ENCODE measurements around the gene CD86. TPM values are rescaled to one million over a fixed set of nuclear protein-coding genes. Genes with fewer than 3 reads are reported as not detected.

CD86 gene
- total RNA-seq, 1 donor from 2014 or later, result not detected

GRCh38 chr3:122023335-122023910 is 31.7 kb upstream of the CD86 start:
- Histone ChIP-seq H3K36me3 (no peaks in the 10 kb centered on the region), H3K27me3 (no peaks in the 10 kb centered on the region), H3K9me3 (no peaks in the 10 kb centered on the region), H3K27ac (no peak overlapping the region), H3K4me1 (no peaks in the 10 kb centered on the region), H3K4me3 (no peak overlapping the region)
- intact Hi-C loops (cut with DNase I), result no loop called here
- no peak for DNase-seq (ENCODE audit: low spot score in 2 of 2)
- no peak for TF ChIP-seq CTCF (IDR thresholded peaks at IDR 0.05)

GRCh38 chr3:122024800-122025199 is 30.4 kb upstream of the CD86 start:
- H3K4me3 ChIP-seq, result no peak overlapping the region
- no peaks in the 10 kb centered on the region for H3K27me3 ChIP-seq
- no peak for TF ChIP-seq CTCF (IDR thresholded peaks at IDR 0.05)
- H3K9me3 ChIP-seq, result no peaks in the 10 kb centered on the region
- H3K4me1 ChIP-seq, result no peaks in the 10 kb centered on the region
- no peak for DNase-seq (ENCODE audit: low spot score in 2 of 2)
- no peaks in the 10 kb centered on the region for H3K36me3 ChIP-seq
- intact Hi-C loops (cut with DNase I), result no loop called here
- no peak overlapping the region for H3K27ac ChIP-seq

- Histone ChIP-seq H3K9me3 (no peaks in the 10 kb centered on the region), H3K27me3 (no peaks in the 10 kb centered on the region), H3K4me3 (no peak overlapping the region), H3K36me3 (no peaks in the 10 kb centered on the region), H3K27ac (no peak overlapping the region), H3K4me1 (no peaks in the 10 kb centered on the region)
- no peak for TF ChIP-seq CTCF (IDR thresholded peaks at IDR 0.05)
- intact Hi-C loops (cut with DNase I), result no loop called here
- DNase-seq (ENCODE audit: low spot score in 2 of 2), result no peak
Observed at GRCh38 chr3:122025296-122025695, 29.9 kb upstream of the CD86 start.

- Histone ChIP-seq H3K36me3 (no peaks in the 10 kb centered on the region), H3K4me3 (no peak overlapping the region), H3K9me3 (no peaks in the 10 kb centered on the region), H3K4me1 (no peaks in the 10 kb centered on the region), H3K27ac (no peak overlapping the region), H3K27me3 (no peaks in the 10 kb centered on the region)
- no peak for TF ChIP-seq CTCF (IDR thresholded peaks at IDR 0.05)
- intact Hi-C loops (cut with DNase I), result no loop called here
- no peak for DNase-seq (ENCODE audit: low spot score in 2 of 2)
Observed at GRCh38 chr3:122030381-122031122, 24.6 kb upstream of the CD86 start.

- Histone ChIP-seq H3K9me3 (no peaks in the 10 kb centered on the region), H3K4me3 (no peak overlapping the region), H3K27ac (no peak overlapping the region), H3K27me3 (no peaks in the 10 kb centered on the region), H3K36me3 (no peaks in the 10 kb centered on the region), H3K4me1 (no peaks in the 10 kb centered on the region)
- DNase-seq (ENCODE audit: low spot score in 2 of 2), result no peak
- TF ChIP-seq CTCF (IDR thresholded peaks at IDR 0.05), result no peak
- intact Hi-C loops (cut with DNase I), result no loop called here
Observed at GRCh38 chr3:122031123-122031468, 24.1 kb upstream of the CD86 start.

All from ascending aorta (tissue), 2 donors.